B cell (primary cell): ENCODE data around the gene NR6A1.

ENCODE experiments used
- CTCF ChIP-seq: fragments of 200-600 bp; IDR thresholded peaks from one replicate; pipeline ENCODE4 v1.8.0; 2022; ENCODE audit warnings: antibody characterized with exemption, mild to moderate bottlenecking
- EZH2 ChIP-seq: IDR thresholded peaks from 2 replicates; pipeline ENCODE4 v1.6.1; 2012; ENCODE audit warnings: borderline replicate concordance, low read depth, mild to moderate bottlenecking, moderate library complexity, low read length; ENCODE audit not compliant: insufficient read depth, poor library complexity, severe bottlenecking

DNA sequence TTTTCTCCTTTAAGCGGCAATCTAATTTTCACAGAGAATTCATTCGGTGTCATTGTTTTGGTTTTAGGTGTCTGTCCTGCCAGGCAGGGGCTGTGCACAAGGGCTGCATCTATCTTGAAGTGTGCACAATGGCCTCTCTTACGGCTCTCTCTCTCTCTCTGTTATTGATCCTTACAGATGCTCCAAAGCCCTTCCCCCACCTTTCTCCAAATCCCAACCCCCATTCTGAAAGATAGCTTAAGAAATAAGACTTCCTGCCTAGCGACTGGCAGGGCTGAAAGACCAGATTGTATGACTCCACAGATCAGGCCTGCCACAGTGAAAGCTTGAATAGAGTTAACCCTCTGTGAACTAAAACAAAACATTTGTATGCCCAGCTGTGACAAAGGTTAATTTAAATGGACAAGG, 177.5 kb downstream of the NR6A1 start:
- TF ChIP-seq CTCF (no peak), EZH2 (no peak)
